GM21717 (cell line): ENCODE data around the gene TRIM8.
"Not testable (repeated sequence)": the region's sequence is repeated elsewhere in the genome, so short reads cannot be mapped to it uniquely, and the experiment has no call there.

ENCODE experiments used
- ATAC-seq: cut with Tn5 transposase; IDR thresholded peaks from one replicate; pipeline ENCODE4 v1.9.1; 2021; ENCODE audit warnings: mild to moderate bottlenecking, moderate library complexity; ENCODE audit not compliant: unreplicated experiment

Gene TRIM8

GRCh38 chr10:102682981-102683380 is 38.7 kb downstream of the TRIM8 start:
- no peak for ATAC-seq

GRCh38 chr10:102683736-102684135 is 39.5 kb downstream of the TRIM8 start:
- no peak for ATAC-seq

GRCh38 chr10:102691285-102692066 is 47.2 kb downstream of the TRIM8 start:
- no peak for ATAC-seq

GRCh38 chr10:102695401-102695800 is 51.1 kb downstream of the TRIM8 start:
- not testable (repeated sequence) for ATAC-seq

GRCh38 chr10:102696736-102697135 is 52.5 kb downstream of the TRIM8 start:
- no peak for ATAC-seq

GRCh38 chr10:102698894-102699293 is 54.6 kb downstream of the TRIM8 start:
- no peak for ATAC-seq

GRCh38 chr10:102701272-102701671 is 57.0 kb downstream of the TRIM8 start:
- ATAC-seq: no peak

- no peak for ATAC-seq
Measured at GRCh38 chr10:102701796-102702195, 57.5 kb downstream of the TRIM8 start.

GRCh38 chr10:102702742-102703141 is 58.5 kb downstream of the TRIM8 start:
- ATAC-seq: no peak

GRCh38 chr10:102704915-102705314 is 60.6 kb downstream of the TRIM8 start:
- no peak for ATAC-seq

GRCh38 chr10:102705531-102705930 is 61.3 kb downstream of the TRIM8 start:
- no peak for ATAC-seq
